Stimulated activated CD8-positive, alpha-beta memory T cell treated with anti-CD3 and anti-CD28 coated beads, Interleukin-7, amount 100 ng/mL, for 1 hour (primary cell): ENCODE results near the gene TMEM131.
A peak's percentile ranks its signal among the peaks of the same experiment; 100 is the strongest.
"Not testable (repeated sequence)": the region's sequence is repeated elsewhere in the genome, so short reads cannot be mapped to it uniquely, and the experiment has no call there.

Experiments
- DNase-seq, 2 donors: peaks; one replicate each; pipeline ENCODE4 v3.0.0-alpha.2; 2020; ENCODE audit warnings: low read depth in 2 of 2

Gene TMEM131

GRCh38 chr2:97724073-97724410 lies 271.7 kb downstream of the TMEM131 start:
- DNase-seq: no peak

DNA sequence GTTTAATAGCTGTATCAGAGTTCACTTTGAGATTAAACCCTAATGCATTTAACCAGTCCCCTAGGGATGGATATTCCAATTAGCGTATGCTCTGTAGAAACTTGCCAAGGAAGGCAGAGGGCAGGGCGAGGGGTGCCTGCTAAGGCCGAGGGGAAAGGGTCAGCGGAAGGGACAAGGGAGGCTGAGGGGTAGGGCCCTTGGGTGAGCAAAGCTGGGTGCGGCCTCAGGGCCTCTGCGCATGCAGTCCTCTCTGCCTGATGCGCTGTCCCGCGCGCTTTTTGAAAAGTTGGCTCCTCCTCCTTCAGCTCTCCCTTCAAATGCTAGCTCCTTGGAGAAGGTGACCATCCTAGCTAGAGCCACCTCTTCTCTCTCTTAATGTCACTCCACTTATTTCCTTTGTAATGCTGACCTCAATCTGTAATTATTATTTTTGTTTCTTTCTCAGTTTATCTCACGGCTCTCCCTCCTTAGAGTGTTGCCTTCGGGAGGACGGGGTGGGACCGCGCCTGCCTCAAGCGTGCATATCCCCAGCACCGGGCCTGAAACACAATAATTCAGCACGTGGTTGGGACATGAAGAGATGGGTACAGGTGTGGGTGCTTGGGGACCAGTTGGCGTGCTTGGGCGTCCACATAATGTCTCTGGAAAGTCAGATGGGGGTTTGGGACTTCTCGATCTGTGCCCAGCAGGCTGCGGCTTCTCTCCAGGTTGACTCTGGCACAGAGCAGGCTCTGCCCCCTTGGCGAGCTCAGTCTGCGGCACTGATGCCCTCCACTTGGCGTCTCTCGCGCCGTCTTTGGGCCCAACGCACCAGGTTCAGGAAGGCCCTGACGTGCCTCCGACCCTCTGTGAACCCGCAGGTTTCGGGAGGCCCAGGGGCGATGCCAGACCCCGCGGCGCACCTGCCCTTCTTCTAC lies 272.3 kb downstream of the TMEM131 start:
- DNase-seq: no peak

DNA sequence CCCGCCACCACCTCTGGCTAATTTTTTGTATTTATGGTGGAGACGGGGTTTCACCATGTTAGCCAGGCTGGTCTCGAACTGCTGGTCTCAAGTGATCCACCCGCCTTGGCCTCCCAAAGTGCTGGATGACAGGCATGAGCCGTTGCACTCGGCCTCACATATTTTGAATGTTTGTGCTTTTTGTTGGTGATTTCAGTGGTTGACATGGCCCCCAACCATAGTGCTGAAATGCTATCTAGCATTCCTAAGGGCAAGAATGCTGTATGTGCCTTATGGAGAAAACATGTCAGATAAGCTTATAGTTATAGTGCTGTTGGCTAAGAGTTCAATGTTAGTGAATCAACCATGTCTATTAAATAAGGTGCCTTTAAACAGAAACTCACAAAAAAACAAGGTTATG lies 273.5 kb downstream of the TMEM131 start:
- no peak for DNase-seq

DNA sequence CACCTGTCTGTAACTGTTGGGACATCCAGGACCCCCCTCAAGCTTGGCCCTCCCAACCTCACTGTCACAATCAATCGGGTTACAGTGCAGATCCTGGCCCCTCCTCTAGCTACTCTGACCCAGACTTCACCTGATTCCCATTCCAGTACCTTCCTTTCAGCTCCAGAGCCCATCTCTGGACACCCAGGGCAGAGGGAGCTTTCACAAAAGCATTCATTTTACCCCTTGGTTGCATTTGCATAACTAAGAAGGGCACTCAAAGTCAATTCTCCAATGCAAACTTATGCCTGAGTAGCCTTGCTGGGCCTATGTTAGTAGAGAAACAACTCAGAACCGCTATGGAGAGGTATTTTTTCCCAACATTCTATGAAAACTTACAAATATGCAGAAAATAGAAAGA lies 275.0 kb downstream of the TMEM131 start:
- no peak for DNase-seq

DNA sequence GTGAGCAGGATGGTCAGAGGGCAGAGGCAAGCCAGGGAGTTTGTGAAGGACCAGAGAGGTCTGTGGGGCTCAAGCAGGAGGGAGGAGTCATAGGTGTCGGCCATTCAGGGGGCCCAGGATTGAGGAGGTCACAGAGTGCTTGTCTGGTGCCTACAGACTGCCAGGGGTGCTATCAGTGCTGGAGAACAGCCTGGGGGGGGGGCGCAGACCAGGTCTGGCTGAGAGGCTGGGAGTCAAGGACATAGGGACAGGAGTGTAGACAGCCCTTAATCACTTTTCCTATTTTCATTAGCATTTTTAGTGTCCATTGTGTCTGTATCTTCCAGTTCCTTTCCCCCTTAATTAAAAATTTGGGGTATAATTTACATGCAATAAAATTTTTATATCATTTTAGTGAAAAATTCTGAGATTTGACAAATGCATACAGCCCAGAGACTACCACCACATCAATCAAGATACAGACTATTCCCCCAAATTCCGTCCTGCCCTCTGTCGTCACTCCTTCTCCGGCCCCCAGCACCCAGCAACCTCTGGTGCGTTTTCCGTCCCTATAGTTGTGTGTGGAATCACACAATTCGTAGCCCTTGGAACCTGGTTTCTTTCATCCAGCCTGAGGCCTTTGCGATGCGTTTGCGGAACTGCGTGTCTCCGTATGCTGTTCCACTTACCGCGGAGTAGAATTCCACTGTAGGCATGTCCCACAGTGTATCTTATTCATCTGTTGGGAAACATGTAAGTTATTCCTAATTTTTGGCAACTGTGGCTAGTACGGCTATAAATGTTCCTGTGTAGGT lies 276.2 kb downstream of the TMEM131 start:
- no peak for DNase-seq

DNA sequence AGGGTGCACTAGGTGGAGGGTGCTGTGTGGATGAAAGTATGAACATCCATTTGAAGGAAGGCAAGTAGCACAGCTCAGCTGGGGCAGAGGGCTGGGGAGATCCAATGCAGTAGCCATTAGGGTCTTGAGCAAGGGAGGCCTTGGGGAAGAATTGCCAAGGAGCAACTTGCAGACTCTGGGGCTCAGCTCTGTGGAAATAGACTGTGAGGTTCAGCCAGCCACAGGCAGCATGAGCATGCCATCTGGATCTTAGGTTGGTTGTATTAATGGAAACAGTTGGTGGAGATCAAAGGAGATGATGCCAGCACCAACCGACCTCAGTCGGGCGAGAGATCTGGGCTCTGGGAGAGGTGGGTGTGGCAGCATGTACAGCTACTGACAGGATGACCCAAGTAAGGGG lies 276.8 kb downstream of the TMEM131 start:
- no peak for DNase-seq

DNA sequence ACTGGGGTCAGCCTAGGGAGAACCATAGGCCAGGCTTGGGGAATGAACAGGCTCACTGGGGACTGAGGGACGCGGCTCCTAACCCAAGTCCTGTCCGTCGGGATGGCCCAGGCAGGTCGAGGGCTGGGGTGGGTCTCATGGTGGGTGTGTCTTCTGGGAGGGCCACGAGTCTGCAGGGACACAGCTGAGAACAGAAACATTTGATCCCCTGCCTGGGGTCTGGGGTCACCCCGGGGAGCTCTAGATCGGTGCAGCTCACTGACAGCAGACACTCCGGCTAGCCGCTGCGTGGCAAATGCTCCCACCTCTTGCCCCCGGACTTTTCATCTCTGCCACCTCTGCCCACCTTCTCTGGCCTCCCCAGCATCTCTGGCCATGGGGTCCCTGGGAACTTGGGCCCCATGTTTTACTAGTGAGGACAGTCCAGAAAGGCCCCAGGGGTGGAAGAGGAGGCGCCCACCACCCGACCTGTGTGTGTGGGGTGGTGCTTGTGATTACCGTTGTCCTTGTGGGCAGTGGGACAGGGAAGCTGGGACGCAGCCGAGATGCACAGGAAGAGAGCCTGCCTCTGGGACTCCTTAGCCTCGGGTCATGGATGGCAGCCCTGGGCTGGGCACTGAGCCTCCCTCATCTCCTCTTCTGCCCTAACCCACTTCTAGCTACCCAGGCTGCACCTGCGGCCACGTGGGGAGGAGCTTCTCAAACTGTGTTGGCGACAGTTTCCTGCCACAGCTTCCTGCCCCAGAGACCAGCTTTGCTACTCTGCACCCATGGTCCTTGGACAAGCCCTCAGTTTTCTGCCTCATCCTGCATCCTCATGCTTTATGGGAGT lies 277.5 kb downstream of the TMEM131 start:
- DNase-seq: peak; percentile 53 to 60

DNA sequence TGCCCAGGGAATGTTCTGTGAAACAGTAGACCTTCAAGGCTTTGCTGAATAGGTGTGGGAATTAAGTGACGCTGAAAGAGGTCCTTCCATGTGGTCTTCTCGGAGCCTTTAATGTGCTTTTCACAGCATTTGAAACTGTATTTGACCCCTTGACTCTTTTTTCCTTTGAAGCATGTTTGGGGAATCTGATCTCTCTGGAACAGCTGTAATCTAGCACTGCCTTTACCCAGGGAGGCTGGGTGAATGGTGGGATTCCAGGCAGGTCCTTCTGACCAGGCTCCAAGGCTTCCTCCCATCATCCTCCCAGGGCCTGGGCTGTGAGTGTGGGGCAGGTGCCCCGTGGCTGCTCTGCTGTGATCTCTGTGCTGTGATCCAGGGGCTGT lies 278.1 kb downstream of the TMEM131 start:
- DNase-seq: no peak

- no peak for DNase-seq
Observed at GRCh38 chr2:97716695-97717612, 278.8 kb downstream of the TMEM131 start.

DNA sequence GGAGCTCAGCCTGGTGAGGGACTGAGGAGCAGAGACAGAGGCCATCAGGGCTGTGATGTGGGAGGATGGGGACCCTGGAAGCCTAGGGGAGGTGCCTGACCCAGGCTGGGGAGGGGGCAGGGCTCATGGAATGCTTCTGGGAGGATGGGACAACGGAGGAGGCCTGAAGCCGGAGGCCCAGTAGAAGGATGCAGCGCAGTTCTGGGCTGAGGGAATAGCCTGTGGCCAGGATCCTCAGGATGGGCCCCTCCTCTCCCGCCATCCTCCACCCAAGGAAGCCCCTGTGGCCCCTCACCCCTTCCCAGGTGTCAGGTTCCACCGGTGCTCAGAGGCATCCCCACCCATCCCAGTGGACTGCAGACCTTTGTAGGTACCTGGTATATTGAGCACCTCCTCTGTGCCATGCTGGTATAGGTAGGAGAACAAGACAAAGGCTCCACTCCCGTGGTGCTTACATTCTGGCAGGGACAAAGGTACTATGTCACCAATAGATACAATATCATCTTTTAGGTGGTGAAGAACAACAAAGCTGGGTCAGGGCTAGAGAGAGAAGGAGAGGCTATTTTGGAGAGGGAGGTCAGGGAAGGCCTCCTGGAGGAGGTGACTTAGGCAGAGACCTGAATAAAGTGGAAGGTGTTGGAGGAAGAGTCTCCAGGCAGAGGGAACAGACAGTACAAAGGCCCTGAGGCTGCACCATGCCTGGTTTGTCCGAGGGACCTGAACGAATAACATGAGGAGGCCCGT lies 279.6 kb downstream of the TMEM131 start:
- DNase-seq: no peak

DNA sequence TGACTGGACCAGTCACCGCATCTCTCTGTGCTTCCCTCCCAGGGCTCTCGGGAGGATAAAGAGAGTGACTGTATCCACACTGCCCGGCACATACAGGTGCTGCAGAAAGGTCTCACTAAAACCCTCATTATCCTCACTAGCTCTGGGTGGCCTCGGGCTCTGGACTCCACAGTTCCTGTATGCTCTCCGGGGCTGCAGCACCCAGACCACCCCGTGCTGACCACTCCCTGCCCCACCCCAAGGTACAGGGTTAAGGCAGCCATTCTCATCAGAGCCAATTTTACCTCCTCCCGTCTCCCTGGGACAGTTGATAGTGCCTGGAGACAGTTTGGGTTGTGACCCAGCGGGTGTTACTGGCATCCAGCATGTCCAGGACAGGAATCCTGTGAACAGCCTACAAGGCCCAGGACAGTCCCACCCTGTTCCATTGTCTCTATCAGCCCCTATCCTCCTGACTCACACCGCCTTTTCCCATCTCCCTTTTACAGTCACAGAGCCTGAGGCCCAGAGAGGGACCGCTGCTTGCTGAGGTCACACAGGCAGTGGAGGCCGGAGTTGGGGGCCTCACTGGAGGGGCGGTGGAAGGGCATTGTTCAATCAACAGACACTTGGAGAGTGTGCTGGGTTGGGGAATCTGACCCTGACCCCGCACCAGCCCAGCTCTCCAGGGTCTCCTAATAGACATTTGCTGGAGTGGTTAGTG lies 280.6 kb downstream of the TMEM131 start:
- no peak for DNase-seq

- DNase-seq: no peak
Observed at GRCh38 chr2:97714084-97714949, 281.4 kb downstream of the TMEM131 start.

- DNase-seq: peak in 1 of 2 donors; percentile 41
Observed at GRCh38 chr2:97713296-97714083, 282.3 kb downstream of the TMEM131 start, which contains the start of gene ZAP70. ZAP70 (plus strand) TSS chr2:97713576; CDS start chr2:97724037, 10,461 bp downstream.

DNA sequence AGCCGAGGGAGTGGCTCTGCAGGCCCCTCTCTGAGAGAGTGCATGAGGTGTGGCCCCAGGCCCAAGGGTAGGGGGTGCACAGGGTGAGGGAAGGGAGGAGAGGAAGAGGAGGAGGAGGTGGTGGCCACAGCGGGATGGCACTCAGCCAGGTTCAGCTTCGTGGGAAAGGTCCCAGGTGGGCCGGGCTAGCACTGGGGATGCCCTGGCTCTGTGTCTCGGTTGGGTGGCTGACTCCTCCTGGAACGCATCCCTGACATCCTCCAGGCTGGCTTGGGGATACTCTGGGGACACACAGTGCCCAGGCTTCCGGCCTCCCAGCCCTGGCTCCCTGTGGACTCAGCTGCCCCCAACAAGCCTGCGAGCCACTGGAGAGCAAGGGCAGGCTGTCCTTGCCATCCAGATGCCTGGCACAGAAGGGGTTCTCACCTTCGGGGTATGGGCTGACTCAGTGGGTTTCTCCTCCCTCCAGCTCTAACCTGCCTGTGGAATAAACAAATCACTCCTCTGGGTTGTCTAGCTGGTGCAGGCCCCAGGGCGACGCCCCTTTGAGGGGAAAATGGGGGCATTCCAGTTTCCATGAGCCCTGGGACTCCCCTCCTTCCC lies 283.0 kb downstream of the TMEM131 start:
- peak in 1 of 2 donors; percentile 38 for DNase-seq

DNA sequence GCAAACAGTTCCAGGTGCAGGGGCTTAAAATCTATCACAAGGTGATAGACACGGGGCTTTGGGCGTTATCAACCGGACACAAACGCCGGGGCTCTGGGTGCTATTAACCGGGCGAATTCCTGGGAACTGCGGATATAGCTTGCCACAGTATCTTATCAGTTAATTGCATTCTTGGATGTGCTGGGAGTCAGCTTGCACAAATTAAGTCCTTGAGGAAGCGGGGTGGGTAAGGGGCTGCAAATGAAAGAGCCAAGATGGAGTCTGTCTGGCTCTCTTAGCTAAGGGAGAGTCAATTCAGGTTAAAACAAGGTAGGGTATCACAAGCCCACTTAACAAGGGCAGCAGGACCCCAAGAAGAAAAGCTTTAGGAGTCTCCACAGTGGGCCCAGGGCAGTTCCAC lies 283.6 kb downstream of the TMEM131 start:
- DNase-seq: not testable (repeated sequence)

GRCh38 chr2:97711394-97711711 lies 284.4 kb downstream of the TMEM131 start:
- DNase-seq: no peak

DNA sequence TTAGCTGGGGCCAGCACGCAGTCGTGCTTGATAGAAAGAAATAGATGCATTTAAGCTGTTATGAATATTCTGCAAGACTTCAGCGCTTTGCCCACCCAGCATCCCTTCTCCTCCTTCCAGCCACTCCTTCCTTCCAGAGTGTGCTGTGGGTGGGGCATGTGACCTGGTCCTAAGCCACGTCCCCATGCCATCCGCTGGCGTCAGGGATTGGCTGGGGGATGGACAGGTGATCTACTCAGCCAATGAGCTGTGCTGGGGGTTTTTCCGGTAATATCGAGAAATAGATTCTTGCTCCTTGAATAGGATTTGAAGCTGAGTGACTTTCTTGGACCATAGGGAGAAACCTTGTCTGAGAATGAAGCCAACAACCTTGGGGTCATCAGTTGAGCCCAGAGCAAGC lies 287.1 kb downstream of the TMEM131 start:
- DNase-seq: no peak

DNA sequence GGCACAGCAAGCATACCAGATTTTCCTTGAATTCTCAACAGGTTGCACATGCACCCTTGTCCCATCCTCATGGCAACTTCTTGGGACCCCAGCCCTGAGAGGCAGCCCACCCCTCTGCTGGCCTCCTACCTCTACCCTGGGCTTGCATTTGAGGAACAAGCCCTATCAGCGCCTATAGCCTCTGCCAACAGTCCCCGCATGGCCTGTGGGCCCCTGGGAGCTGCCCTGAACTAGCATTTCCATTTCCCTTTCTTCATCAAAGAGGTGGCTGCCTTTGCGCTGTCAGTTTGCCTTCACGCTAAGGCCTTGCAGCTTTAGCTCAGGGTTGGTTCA lies 287.7 kb downstream of the TMEM131 start:
- DNase-seq: no peak
